Measurements from ENCODE around the gene HSD11B1L.
"Not testable (repeated sequence)": the region's sequence is repeated elsewhere in the genome, so short reads cannot be mapped to it uniquely, and the experiment has no call there.

HSD11B1L gene

DNA sequence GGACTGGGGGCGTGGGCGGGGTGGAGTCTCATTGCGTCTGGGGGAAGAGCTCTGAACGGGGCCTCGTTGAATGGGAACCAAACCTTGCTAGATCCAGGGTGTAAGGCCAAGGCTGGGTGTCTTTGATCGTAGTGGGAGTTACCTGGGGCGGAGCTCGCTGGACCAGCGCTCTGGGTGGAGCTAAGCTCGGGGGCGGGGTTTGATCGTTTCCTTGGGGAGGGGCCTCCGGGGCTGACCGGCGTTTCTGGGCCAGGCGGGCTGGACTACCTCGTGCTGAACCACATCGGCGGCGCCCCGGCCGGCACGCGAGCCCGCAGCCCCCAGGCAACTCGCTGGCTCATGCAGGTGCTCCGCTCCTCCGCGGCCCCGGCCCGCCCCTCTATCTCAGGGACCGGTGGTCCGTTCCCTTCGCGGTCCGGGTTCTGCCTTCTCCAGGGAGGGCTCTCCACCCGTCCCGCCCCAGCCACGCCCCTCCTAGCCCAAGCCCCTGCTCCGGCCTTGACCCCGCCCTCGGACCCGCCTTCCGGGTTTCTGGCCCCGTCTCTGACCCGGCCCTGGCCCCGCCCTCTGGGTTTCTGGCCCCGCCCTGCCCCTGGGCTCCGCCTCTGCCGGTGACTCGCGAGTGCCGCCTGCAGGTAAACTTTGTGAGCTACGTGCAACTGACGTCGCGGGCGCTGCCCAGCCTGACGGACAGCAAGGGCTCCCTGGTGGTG is 6.0 kb downstream of the HSD11B1L start:
- in situ Hi-C loops (cut with MboI; ENCODE audit: low sequenced_read_pairs) = no loop called here

DNA sequence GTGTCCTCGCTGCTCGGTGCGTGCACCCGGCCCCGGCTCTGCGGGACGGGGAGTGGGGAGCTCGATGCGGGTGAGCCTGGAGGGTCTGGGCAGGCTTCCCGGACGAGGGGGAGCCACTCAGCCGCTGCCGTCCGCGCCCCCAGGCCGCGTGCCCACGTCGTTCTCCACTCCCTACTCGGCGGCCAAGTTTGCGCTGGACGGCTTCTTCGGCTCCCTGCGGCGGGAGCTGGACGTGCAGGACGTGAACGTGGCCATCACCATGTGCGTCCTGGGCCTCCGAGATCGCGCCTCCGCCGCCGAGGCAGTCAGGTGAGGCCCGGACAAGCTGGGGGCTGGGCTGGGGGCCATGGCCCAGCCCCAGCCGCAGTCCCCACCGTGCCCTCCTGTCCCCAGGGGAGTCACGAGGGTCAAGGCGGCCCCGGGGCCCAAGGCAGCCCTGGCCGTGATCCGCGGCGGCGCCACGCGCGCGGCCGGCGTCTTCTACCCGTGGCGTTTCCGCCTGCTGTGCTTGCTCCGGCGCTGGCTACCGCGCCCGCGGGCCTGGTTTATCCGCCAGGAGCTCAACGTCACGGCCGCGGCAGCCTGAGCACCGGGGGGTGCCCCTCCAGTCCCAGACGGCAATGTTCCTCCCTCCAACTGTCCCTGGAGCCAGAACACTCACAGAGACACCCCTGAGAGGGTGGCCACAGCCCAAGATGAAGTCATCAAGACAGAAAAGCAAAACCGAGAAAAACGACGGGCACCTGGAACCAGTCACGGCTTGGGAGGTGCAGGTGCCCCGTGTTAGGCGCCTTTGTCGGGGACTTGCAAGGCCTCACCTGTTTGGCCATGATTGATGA is 6.8 kb downstream of the HSD11B1L start:
- in situ Hi-C loops (cut with MboI; ENCODE audit: low sequenced_read_pairs) = no loop called here

- in situ Hi-C loops (cut with MboI; ENCODE audit: low sequenced_read_pairs) = not testable (repeated sequence)
These were observed 7.5 kb downstream of the HSD11B1L start for GRCh38 chr19:5688262-5688881.

DNA sequence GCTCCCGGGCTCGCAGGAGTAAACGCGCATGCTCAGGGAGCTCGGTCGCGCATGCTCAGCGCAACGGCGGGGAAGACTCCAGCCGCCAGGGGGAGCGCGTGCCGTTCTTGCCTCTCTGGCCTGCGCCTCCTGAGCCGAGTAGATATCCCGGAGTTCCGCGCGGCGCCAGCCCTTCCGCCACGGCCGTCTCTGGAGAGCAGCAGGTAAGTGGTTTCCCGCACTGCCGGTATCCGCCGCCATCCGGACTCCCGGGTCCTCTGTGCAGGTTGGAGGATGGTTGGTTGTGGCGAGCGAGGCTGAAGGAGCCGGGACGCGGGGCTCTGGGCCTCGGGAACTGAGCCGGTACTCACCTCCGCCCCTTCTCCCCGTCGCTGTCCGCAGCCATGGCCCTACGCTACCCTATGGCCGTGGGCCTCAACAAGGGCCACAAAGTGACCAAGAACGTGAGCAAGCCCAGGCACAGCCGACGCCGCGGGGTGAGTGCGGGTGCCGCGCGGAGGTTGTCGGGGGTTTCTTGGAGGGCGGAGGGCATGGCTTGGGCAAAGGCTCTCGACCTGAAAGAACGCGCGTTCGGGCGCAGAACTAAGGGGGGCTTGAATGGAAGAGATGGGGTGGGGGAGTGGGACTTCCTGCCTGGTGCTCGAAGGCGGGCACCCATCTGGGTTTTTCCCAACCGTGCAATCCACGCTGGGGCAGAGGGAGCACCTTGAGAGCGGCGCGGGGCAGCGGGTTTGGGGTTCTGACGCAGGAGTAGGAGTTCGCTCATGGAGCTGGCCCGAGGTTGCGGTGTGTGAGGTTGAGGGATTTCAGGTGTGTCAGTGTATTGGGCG is 9.5 kb downstream of the HSD11B1L start, which contains the start of gene RPL36:
Gene RPL36 (plus strand): TSS at position 171 of the 830 bp plus-strand sequence. CDS start 213 bp downstream, at position 384.
- in situ Hi-C loops (cut with MboI; ENCODE audit: low sequenced_read_pairs) = no loop called here

- in situ Hi-C loops (cut with MboI; ENCODE audit: low sequenced_read_pairs) = no loop called here
These were observed 10.4 kb downstream of the HSD11B1L start for GRCh38 chr19:5690955-5691821.

DNA sequence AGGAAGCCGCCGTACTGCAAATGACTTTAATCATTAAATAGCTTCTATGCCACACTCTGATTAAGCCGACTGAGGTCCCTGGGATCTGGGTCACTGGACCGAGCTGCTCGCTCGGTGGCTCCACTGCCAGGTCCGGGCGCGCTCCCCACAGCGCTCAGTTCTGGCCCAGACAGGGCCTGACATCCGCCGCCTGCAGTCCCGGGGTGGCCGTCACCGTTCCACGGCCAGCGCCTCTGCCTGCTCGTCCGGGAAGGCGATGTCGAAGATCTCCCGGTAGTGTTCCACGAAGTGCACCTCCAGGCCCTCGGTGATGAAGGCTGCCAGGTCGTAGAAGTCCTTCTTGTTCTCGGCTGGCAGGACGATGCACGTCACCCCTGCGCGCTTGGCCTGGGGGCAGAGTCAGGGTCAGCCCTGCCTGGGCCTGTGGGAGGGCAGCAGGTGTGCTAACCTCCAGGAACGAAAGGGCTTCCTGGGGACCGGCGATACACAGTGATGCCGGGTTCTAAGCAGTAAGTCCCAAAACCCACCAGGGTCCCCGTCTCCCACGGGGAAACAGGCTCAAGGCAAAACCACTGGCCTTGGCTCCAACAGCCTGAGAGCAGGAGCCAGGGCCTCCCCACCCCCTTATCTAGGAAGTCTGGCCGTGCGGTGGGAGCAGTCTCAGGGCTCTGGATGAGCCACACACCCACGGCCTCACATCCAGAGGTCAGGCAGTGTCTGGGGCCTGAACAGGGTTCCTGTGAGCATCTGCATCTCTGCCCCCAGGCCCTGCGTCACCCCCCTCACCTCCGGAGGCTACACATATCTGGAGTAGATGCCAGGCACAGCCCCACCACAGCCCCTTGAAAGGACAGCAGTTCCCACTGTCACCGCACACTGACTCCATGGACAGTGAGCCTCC is 11.2 kb downstream of the HSD11B1L start:
- in situ Hi-C loops (cut with MboI; ENCODE audit: low sequenced_read_pairs) = no loop called here

DNA sequence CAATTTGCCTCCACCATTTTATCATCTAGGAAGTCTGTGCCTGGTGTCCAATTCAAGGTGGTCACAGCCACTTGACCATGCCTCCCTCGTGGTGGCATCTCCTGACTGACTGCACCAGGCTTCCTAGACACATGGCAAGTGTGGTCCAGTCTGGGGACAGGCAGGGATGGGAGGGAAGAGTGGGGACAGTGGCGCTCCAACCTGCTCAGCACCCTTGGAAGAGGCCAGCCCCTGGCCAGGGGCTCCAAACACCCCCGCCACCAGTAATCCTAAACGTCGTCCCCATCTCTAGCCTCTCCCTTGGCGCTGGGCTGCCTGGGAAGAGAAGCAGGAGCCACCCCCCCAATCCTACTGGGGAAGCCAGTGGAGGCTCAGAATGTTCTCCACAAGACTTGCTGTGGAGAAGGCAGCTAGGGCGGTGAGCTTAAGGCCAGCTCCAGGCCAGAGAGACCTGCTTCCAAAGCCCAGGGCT is 11.9 kb downstream of the HSD11B1L start:
- in situ Hi-C loops (cut with MboI; ENCODE audit: low sequenced_read_pairs) = no loop called here

- in situ Hi-C loops (cut with MboI; ENCODE audit: low sequenced_read_pairs) = no loop called here
These were observed 12.7 kb downstream of the HSD11B1L start for GRCh38 chr19:5693195-5694166.

GRCh38 chr19:5694167-5694955 is 13.5 kb downstream of the HSD11B1L start:
- in situ Hi-C loops (cut with MboI; ENCODE audit: low sequenced_read_pairs) = no loop called here

- in situ Hi-C loops (cut with MboI; ENCODE audit: low sequenced_read_pairs) = no loop called here
These were observed 14.3 kb downstream of the HSD11B1L start for GRCh38 chr19:5694956-5695648.

DNA sequence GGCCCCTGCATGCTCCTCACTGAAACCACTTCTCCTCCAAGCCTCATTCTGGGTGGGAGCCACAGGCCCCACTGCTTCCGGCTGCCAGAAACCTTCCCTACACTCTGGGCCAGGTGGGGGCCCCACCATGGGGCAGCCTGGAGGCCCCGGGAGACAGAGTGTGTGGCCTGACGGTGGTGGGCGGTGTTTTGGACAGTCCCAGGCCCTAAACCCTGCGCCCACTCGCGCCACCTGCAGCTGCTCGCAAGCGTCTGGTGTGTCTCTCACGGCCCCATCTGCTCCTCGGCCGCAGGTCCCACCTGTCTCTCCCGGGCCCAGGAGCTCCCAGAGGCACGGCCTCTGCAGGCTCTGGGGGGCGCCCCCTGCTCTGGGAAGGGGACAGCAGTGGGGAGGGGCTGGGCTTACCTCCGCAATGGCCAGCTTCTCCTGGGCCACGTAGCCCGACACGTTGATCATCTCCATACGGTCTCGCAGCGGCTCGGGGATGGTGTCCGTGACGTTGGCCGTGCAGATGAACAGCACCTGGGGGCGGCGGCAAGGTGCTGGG is 14.9 kb downstream of the HSD11B1L start:
- in situ Hi-C loops (cut with MboI; ENCODE audit: low sequenced_read_pairs) = no loop called here

DNA sequence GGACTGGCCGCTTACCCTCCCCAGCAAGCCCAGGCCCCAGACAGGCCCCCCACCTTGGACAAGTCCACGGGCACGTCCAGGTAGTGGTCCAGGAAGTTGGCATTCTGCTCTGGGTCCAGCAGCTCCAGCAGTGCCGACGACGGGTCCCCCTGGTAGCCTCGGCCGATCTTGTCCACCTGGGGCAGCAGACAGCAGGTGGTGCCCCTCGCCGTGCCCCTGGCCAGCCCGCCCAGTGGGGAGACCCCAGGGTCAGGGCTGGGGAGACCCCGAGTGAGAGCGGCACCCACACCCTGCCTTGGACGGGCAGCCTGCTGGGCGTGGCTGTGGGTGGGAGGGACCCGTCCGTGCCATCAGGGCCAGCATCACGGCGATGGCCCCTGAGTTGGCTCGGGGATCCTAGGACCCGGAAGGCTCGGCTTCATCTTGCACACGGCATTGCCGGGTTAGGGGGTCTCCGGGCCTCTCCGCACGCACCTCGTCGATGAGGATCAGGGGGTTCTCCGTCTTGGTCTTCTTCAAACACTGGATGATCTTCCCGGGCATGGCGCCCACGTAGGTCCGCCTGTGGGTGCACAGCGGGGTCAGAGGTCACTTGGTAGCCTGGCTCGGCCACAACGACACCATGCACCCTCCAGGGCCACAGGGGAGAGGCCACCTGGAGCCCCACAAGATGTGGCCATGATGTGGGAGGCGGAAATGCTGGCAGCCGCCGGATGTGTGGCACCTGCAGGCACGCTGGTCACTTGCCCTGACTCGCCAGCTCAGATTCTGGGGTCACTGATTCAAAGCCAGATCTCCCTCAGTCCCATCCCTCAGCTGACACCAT is 15.6 kb downstream of the HSD11B1L start:
- in situ Hi-C loops (cut with MboI; ENCODE audit: low sequenced_read_pairs) = no loop called here

GRCh38 chr19:5697022-5697889 is 16.4 kb downstream of the HSD11B1L start:
- in situ Hi-C loops (cut with MboI; ENCODE audit: low sequenced_read_pairs) = no loop called here
